ENCODE measurements around the gene CILP. TPM values are rescaled to one million over a fixed set of nuclear protein-coding genes. Genes with fewer than 3 reads are reported as not detected.
"Not testable (repeated sequence)": the region's sequence is repeated elsewhere in the genome, so short reads cannot be mapped to it uniquely, and the experiment has no call there.

The CILP gene
- total RNA-seq, 1 donor from 2014 or later = 70.9 TPM

- peak; percentile 80 for DNase-seq
These were observed 15.7 kb downstream of the CILP start for GRCh38 chr15:65195548-65195923.

- peak; percentile 74 for DNase-seq
These were observed 16.3 kb downstream of the CILP start for GRCh38 chr15:65194826-65195547.

- no peak for DNase-seq
These were observed 19.3 kb downstream of the CILP start for GRCh38 chr15:65192016-65192415.

- DNase-seq = peak; percentile 82
These were observed 22.1 kb downstream of the CILP start for GRCh38 chr15:65189102-65189740.

GRCh38 chr15:65188472-65188871 is 22.8 kb downstream of the CILP start:
- DNase-seq = not testable (repeated sequence)

- peak; percentile 96 for DNase-seq
These were observed 26.2 kb downstream of the CILP start, which contains the start of gene CLPX for GRCh38 chr15:65184868-65185717. Gene CLPX (minus strand): TSS chr15:65185342. CDS start chr15:65185153, 189 bp downstream.

GRCh38 chr15:65184305-65184867 is 26.9 kb downstream of the CILP start:
- DNase-seq = peak; percentile 63

- DNase-seq = no peak
These were observed 27.5 kb downstream of the CILP start for GRCh38 chr15:65183865-65184159.

GRCh38 chr15:65182538-65182937 is 28.7 kb downstream of the CILP start:
- DNase-seq = no peak

GRCh38 chr15:65181582-65182353 is 29.5 kb downstream of the CILP start:
- DNase-seq = not testable (repeated sequence)

- no peak for DNase-seq
These were observed 31.1 kb downstream of the CILP start for GRCh38 chr15:65180167-65180566.

- DNase-seq = no peak
These were observed 33.4 kb downstream of the CILP start for GRCh38 chr15:65177901-65178300.

- no peak for DNase-seq
These were observed 35.2 kb downstream of the CILP start for GRCh38 chr15:65176056-65176455.

- no peak for DNase-seq
These were observed 35.8 kb downstream of the CILP start for GRCh38 chr15:65175511-65175910.

- DNase-seq = no peak
These were observed 36.8 kb downstream of the CILP start for GRCh38 chr15:65174509-65174908.

GRCh38 chr15:65172531-65172930 is 38.7 kb downstream of the CILP start:
- no peak for DNase-seq

- DNase-seq = no peak
These were observed 39.8 kb downstream of the CILP start for GRCh38 chr15:65171428-65171827.

- no peak for DNase-seq
These were observed 45.4 kb downstream of the CILP start for GRCh38 chr15:65165875-65166274.

- no peak for DNase-seq
These were observed 47.1 kb downstream of the CILP start for GRCh38 chr15:65164139-65164538.

GRCh38 chr15:65163041-65163440 is 48.2 kb downstream of the CILP start:
- DNase-seq = no peak

- no peak for DNase-seq
These were observed 54.6 kb downstream of the CILP start for GRCh38 chr15:65156692-65157091.

GRCh38 chr15:65154720-65155119 is 56.6 kb downstream of the CILP start:
- no peak for DNase-seq
